Hematopoietic multipotent progenitor cell treated with erythropoietin and hydrocortisone succinate and interleukin-3 and kit ligand, for 15 days (in vitro differentiated cells): ENCODE data around the gene C11orf91.
"Not testable (repeated sequence)": the region's sequence is repeated elsewhere in the genome, so short reads cannot be mapped to it uniquely, and the experiment has no call there.

ENCODE experiments used
- DNase-seq: peaks from one replicate; pipeline ENCODE4 v3.0.0-alpha.2; 2015; ENCODE audit warnings: low spot score

Gene C11orf91

DNA sequence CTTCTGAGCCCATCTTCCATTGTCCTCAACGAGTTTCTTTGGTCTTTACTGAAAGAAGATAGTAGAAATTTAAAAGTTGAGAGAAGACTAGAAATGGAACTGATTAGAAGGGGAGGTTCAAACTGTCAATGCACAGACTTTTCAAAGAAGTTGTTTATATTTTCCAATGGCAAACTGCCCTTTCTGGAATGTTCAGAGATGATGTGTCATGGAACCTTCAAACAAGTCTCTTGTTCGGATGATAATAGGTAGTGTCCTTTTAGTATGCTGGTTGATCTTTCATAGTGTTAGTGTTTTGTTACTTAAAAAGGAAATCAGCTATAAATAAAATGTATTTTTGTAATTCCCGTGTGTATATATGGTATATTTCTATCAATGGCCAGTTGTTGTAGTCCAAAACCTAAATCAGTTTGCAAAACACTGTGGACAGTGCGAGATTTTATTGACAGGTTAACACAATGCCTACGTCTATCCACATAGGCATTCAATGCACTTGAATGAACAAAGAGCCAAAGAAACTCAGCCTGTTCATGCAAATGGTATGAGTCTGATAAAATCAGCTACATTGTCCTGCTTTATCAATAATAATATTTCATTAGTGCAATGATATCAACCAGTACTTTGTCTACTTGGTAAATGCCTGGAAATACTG, 30.9 kb downstream of the C11orf91 start:
- DNase-seq, result no peak

GRCh38 chr11:33668951-33669596, 31.6 kb downstream of the C11orf91 start:
- DNase-seq, result no peak

DNA sequence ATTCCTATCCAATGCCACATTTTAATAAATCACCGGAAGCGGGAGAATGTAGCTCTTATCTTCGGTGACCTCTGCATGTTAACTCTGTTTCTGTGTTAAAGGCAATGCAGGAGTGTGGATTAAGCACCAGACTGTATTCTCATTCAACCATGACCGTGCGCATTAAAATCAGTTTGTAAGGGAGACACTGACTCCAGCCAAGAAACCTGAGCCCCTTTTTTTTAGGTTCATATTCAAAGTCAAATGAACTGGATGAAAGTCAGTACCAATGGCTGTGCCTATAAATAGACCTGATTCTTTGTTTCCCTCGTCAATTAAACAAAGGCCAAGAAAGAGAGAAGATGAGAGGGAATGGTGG, 32.2 kb downstream of the C11orf91 start:
- DNase-seq, result no peak

GRCh38 chr11:33667819-33668467, 32.7 kb downstream of the C11orf91 start:
- no peak for DNase-seq

DNA sequence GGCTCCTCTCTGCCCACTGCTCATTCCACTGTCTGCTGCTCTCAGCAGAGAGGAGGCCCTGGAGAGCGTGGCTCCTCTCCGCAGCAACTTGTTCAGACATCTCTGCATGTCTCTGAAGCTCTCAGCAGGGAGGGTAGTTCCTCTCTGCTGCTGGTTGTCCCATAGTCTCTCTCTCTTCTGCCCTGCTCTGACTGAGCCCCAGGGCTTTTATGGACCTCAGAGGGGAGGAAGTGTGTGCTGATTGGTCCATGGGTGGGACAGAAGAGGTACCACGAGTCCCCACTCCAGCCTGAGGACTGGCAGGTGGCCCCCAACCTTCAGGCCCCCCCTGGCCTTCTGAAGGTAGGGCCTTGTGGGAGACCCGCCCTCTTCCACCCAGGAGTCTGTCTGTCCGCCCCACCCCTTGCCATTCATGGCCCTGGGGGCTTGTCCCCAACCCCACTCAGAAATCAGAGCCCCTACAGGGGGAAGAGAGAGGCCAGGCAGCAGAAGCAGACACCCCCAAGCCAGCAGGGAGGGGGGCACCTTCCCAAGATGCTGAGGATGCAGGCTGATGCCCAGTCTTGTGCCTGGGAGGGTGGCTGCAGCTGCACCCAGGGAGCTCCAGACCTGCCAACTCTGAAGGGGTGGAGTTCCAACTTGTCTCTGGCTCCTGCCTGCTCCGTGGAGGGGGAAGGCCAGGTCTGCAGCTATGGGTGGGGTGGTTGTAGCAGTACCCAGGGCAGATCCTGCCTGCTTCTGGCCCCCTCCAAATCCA, 35.1 kb downstream of the C11orf91 start:
- DNase-seq, result no peak

DNA sequence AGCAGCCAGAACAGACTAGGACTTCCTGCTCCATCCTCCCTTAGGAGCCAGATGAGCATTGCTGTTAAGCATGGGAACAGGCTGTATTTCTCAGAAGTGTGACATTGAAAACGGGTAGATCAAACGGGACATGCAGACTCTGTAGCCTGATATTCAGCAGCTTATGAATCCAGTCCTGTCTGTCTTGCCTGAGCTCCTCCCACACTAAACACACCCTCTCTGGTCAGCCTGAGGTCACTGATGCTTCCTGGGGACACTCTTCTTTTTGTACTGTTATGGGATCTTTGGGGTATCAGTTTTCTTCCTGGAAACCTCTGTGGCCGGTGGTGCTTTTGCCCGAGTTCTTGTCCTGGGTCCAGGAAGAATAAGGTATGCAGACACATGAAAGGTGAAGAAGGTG, 35.8 kb downstream of the C11orf91 start:
- no peak for DNase-seq

- DNase-seq, result no peak
These were observed 36.5 kb downstream of the C11orf91 start for GRCh38 chr11:33664166-33664565.

- DNase-seq, result no peak
These were observed 37.5 kb downstream of the C11orf91 start for GRCh38 chr11:33663121-33663520.

DNA sequence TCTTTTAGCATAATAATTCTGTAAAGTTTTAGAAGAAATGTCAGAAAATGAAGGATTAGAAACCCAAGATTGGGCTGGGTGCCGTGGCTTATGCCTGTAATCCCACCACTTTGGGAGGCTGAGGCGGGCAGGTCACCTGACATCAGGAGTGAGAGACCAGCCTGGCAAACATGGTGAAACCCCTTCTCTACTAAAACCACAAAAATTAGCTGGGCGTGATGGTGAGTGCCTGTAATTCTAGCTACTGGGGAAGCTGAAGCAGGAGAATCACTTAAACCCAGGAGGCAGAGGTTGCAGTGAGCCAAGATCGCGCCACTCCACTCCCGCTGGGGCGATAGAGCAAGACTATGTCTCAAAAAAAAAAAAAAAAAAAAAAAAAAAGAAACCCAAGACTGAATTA, 39.1 kb downstream of the C11orf91 start:
- DNase-seq, result not testable (repeated sequence)

DNA sequence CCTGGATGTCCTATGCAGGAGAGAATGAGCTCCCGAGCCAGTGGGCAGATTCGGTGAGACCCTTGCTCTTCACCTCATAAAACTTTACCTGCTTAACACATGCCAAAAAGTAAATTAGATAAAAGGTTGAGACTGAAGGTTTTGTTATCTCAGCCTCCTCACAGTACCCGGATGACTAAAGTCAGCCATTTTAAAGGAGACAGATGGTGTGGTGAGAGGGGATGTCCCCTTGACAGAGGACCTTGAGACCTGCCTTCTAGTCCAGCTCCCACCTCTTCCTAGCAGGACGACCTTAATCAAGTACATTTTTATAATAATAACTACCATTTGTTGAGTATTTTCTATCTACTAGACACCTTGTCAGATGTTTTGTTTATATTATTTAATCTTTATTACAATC, 39.7 kb downstream of the C11orf91 start:
- no peak for DNase-seq

GRCh38 chr11:33659370-33660139, 41.1 kb downstream of the C11orf91 start:
- DNase-seq, result no peak

GRCh38 chr11:33658195-33658900, 42.3 kb downstream of the C11orf91 start:
- DNase-seq, result no peak

GRCh38 chr11:33657757-33658156, 42.9 kb downstream of the C11orf91 start:
- DNase-seq, result no peak

- no peak for DNase-seq
These were observed 43.9 kb downstream of the C11orf91 start for GRCh38 chr11:33656768-33657167.

- no peak for DNase-seq
These were observed 44.6 kb downstream of the C11orf91 start for GRCh38 chr11:33655842-33656600.

DNA sequence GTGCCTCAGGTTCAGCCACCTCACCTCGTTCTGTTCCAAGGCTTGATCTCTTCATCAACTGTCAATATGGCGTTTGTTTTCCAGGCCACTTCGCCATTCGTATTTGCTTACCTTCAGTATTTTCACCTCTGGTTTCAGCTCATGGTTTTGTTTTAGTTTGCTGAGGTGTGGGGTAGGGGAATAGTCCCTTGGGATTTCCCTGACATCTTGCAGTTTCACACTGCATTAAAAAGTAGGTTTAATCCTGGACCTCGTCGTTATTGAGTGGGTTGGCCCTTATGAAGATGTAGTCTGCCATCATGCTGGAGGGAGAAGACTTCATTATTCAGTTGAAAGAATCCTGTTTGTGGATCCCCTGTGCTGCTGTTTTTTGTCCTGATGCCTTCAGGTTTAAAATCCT, 46.0 kb downstream of the C11orf91 start:
- DNase-seq, result no peak

- no peak for DNase-seq
These were observed 47.7 kb downstream of the C11orf91 start for GRCh38 chr11:33652930-33653329.

DNA sequence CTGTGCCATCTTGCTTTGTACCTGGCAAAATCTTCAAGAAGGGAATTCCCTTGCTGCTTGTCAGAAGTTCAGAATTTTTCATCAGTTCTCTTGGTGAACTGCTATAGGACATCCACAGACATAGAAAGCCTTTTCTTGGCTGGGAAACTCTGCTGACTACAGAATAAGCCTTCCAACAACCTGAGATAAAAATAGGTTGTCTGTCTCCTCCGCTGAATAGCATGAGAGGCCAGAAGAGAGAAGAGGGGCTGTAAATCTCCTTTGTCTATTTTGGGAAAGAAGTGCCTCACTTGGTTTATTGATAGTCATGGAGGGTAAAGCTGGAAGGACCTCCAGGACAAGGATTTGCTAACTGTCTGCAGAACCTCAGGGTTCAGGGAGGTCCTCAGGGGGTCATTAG, 48.2 kb downstream of the C11orf91 start:
- DNase-seq, result no peak

DNA sequence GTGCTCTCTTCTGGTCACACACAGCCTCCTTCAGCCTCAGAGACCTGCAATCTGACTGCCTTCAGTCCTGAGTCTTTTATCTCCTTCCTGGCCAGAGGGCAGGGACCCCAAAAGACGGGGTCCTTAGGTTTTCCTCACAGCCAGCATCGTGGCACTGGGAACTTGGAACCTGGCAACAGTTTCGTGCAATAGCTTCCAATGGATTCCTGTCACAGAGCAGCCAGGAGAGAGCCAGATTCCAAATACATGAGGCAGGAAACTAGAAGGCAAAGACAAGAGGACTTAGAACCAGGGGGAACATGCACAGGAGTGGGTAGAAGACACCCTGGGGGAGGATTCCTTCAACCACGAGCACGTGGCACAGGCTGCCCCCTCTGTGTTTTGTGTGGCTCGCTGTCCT, 48.6 kb downstream of the C11orf91 start:
- DNase-seq, result no peak

GRCh38 chr11:33651555-33651954, 49.1 kb downstream of the C11orf91 start:
- no peak for DNase-seq

- DNase-seq, result no peak
These were observed 50.7 kb downstream of the C11orf91 start for GRCh38 chr11:33649944-33650343.
